HepG2 (cell line): ENCODE results near the gene OTUD7B. TPM values are rescaled to one million over a fixed set of nuclear protein-coding genes. Genes with fewer than 3 reads are reported as not detected.

Source experiments
- ARNT2 ChIP-seq: sonication (generic); formaldehyde crosslinking; IDR thresholded peaks from 2 replicates; pipeline ENCODE4 v1.8.0; 2022; ENCODE audit warnings: mild to moderate bottlenecking, low read depth, missing genetic modification reagents, moderate library complexity
- ATF7 ChIP-seq, 2 experiments: fragments of 450-650 bp in 1 of 2; sonication (generic) in 1 of 2; formaldehyde crosslinking in 1 of 2; IDR thresholded peaks; 2 replicates each; pipeline versions ENCODE4 v1.4.0 to v1.6.1; 2016 to 2020; ENCODE audit warnings: antibody characterized with exemption in 1 of 2, mild to moderate bottlenecking in 1 of 2, missing genetic modification reagents in 1 of 2
- ELF4 ChIP-seq: sonication (generic); formaldehyde crosslinking; IDR thresholded peaks from 2 replicates; pipeline ENCODE4 v1.5.0; 2020; ENCODE audit warnings: missing genetic modification reagents, mild to moderate bottlenecking, moderate library complexity, borderline replicate concordance
- FOXC1 ChIP-seq: sonication (generic); formaldehyde crosslinking; IDR thresholded peaks from 2 replicates; pipeline ENCODE4 v1.8.0; 2022; ENCODE audit warnings: mild to moderate bottlenecking, missing genetic modification reagents, borderline replicate concordance
- MAFK ChIP-seq, 2 experiments: IDR thresholded peaks in 1 of 2; conservative IDR thresholded peaks in 1 of 2; 2 replicates each; pipeline ENCODE4 v1.6.1; 2011; ENCODE audit warnings: improper control_type of control experiment in 2 of 2, low read length in 2 of 2
- MYNN ChIP-seq: sonication (generic); formaldehyde crosslinking; IDR thresholded peaks from 2 replicates; pipeline ENCODE4 v1.4.0; 2020; ENCODE audit warnings: mild to moderate bottlenecking, low read depth, missing genetic modification reagents
- POLR2G ChIP-seq: fragments of 200-400 bp; formaldehyde crosslinking; IDR thresholded peaks from 2 replicates; pipeline ENCODE4 v1.6.1; 2018; ENCODE audit warnings: mild to moderate bottlenecking, low read depth, low read length, moderate library complexity
- PRDM4 ChIP-seq: sonication (generic); formaldehyde crosslinking; IDR thresholded peaks from 2 replicates; pipeline ENCODE4 v1.9.0; 2021; ENCODE audit warnings: missing genetic modification reagents, borderline replicate concordance
- PTBP1 ChIP-seq: fragments of 200-400 bp; formaldehyde crosslinking; IDR thresholded peaks from 2 replicates; pipeline ENCODE4 v1.6.1; 2018; ENCODE audit warnings: low read length, low read depth; ENCODE audit not compliant: poor library complexity, severe bottlenecking
- RERE ChIP-seq: IDR thresholded peaks from 2 replicates; pipeline ENCODE4 v1.6.1; 2016; ENCODE audit warnings: low read depth, missing genetic modification reagents, missing compliant biosample characterization
- SNRNP70 ChIP-seq: fragments of 200-400 bp; formaldehyde crosslinking; IDR thresholded peaks from 2 replicates; pipeline ENCODE4 v1.6.1; 2017; ENCODE audit warnings: mild to moderate bottlenecking, low read depth, low read length, moderate library complexity
- SP5 ChIP-seq: IDR thresholded peaks from 2 replicates; pipeline ENCODE4 v1.6.1; 2016; ENCODE audit warnings: low read depth, borderline replicate concordance
- TBX2 ChIP-seq: sonication (generic); formaldehyde crosslinking; IDR thresholded peaks from 2 replicates; pipeline ENCODE4 v1.5.0; 2020; ENCODE audit warnings: missing genetic modification reagents, mild to moderate bottlenecking, borderline replicate concordance
- THAP7 ChIP-seq: sonication (generic); formaldehyde crosslinking; IDR thresholded peaks from 2 replicates; pipeline ENCODE4 v1.8.1; 2023; ENCODE audit warnings: mild to moderate bottlenecking, missing genetic modification reagents
- ZNF503 ChIP-seq: sonication (generic); formaldehyde crosslinking; IDR thresholded peaks from 2 replicates; pipeline ENCODE4 v1.4.0; 2020; ENCODE audit warnings: missing genetic modification reagents
- ZNF547 ChIP-seq: sonication (generic); formaldehyde crosslinking; IDR thresholded peaks from 2 replicates; pipeline ENCODE4 v1.5.1; 2020; ENCODE audit warnings: mild to moderate bottlenecking, missing genetic modification reagents
- ZNF768 ChIP-seq: sonication (generic); formaldehyde crosslinking; IDR thresholded peaks from 2 replicates; pipeline ENCODE4 v1.4.0; 2020; ENCODE audit warnings: missing genetic modification reagents
- ZNF816 ChIP-seq: sonication (generic); formaldehyde crosslinking; IDR thresholded peaks from 2 replicates; pipeline ENCODE4 v1.8.0; 2022; ENCODE audit warnings: missing genetic modification reagents, mild to moderate bottlenecking, borderline replicate concordance
- polyA plus RNA-seq, 8 experiments: library from polyadenylated mRNA; depleted of rRNA in 3 of 8; stranded (reverse) in 7 of 8; unstranded in 1 of 8; fragments of >200 nt; fragmentation: Illumina TruSeq in 4 of 8; extraction: Trizol in 4 of 8; gene quantifications; 2 replicates each; pipeline versions ENCODE4 v1.2.1 to v1.2.3, GENCODE V29; 2011 to 2016; ENCODE audit warnings: low read depth in 4 of 8, missing spikeins in 1 of 8, mixed read lengths in 1 of 8; ENCODE audit not compliant: insufficient read depth in 1 of 8
- total RNA-seq, 5 experiments: library from RNA; depleted of rRNA; stranded (reverse); fragments of >200 nt; fragmentation: Illumina TruSeq; extraction: Trizol; gene quantifications; 2 replicates each; pipeline ENCODE4 v1.2.3, GENCODE V29; 2016; ENCODE audit warnings: low read depth in 1 of 5

Gene OTUD7B
- total and polyA plus RNA-seq, 2 of the 13 experiments (the other 11 are each of a cell fraction or from before 2014, with no cell fraction given): 5.1 to 11.2 TPM

- TF ChIP-seq POLR2G: no peak; the same call in 1 of the 2 replicates
- TF ChIP-seq ZNF768 (CRISPR knock-in tag): no peak
- TF ChIP-seq PRDM4: no peak
- no peak for TF ChIP-seq TBX2 (CRISPR knock-in tag)
- no peak for TF ChIP-seq ZNF816
- no peak for TF ChIP-seq ZNF547
- no peak for TF ChIP-seq FOXC1
- TF ChIP-seq SP5 (CRISPR knock-in tag): no peak
- TF ChIP-seq ARNT2 (CRISPR knock-in tag): no peak
- TF ChIP-seq ELF4 (CRISPR knock-in tag): no peak
- no peak for TF ChIP-seq PTBP1
- no peak for TF ChIP-seq MYNN (CRISPR knock-in tag)
- no peak for TF ChIP-seq MAFK (conservative IDR thresholded peaks at IDR 0.05 in 1 of 2, IDR thresholded peaks at IDR 0.05 in 1 of 2; ENCODE audit: low read length in 2 of 2)
- no peak for TF ChIP-seq THAP7 (CRISPR knock-in tag)
- no peak; the same call in 1 of the 2 replicates for TF ChIP-seq ZNF503 (CRISPR knock-in tag)
- TF ChIP-seq RERE (CRISPR knock-in tag): no peak
- TF ChIP-seq SNRNP70: no peak
- no peak for TF ChIP-seq ATF7 (IDR thresholded peaks at IDR 0.05)
- TF ChIP-seq ATF7 (CRISPR knock-in tag; IDR thresholded peaks at IDR 0.05): no peak
Measured at GRCh38 chr1:149888247-149888998, 122.1 kb downstream of the OTUD7B start (continued).
